PC-9 (cell line): Measurements from ENCODE around the gene ATG4B.

Experiments used
- EZH2 ChIP-seq: fragments of 200-600 bp; sonication (generic); IDR thresholded peaks from 2 replicates; pipeline ENCODE4 v1.8.0; 2017; ENCODE audit warnings: antibody characterized with exemption, low read depth
- TF ChIP-seq, protein P1 (sequence below): fragments of 200-600 bp; sonication (generic); conservative IDR thresholded peaks from 2 replicates; pipeline ENCODE4 v1.6.1; 2017; ENCODE audit warnings: mixed run types, antibody characterized with exemption, mild to moderate bottlenecking, moderate library complexity

DNA sequence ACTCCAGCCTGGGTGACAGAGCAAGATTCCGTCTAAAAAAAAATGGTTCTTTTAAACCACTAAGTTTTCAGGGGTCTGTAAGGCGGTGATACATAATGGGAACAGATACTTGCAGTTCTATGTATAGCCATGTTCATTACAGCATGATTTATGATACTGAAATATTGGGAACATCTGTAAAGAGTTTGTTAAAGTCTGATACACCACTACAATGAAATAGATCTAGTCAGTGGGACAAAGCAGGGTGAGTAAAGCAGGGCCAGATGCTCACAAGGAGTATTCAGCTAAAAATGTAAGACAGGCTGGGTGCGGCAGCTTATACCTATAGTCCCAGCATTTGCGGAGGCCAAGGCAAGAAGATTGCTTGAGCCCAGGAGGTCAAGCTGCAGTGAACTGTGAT is 58.2 kb downstream of the ATG4B start:
- TF ChIP-seq, protein P1, sequence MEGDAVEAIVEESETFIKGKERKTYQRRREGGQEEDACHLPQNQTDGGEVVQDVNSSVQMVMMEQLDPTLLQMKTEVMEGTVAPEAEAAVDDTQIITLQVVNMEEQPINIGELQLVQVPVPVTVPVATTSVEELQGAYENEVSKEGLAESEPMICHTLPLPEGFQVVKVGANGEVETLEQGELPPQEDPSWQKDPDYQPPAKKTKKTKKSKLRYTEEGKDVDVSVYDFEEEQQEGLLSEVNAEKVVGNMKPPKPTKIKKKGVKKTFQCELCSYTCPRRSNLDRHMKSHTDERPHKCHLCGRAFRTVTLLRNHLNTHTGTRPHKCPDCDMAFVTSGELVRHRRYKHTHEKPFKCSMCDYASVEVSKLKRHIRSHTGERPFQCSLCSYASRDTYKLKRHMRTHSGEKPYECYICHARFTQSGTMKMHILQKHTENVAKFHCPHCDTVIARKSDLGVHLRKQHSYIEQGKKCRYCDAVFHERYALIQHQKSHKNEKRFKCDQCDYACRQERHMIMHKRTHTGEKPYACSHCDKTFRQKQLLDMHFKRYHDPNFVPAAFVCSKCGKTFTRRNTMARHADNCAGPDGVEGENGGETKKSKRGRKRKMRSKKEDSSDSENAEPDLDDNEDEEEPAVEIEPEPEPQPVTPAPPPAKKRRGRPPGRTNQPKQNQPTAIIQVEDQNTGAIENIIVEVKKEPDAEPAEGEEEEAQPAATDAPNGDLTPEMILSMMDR = no peak
- TF ChIP-seq EZH2 = no peak
